HepG2 (cell line): ENCODE data around the gene PIM3. TPM values are rescaled to one million over a fixed set of nuclear protein-coding genes. Genes with fewer than 3 reads are reported as not detected.

Experiments
- AGO2 ChIP-seq: fragments of 200-400 bp; formaldehyde crosslinking; optimal IDR thresholded peaks from 2 replicates; pipeline ENCODE3; 2017; ENCODE audit warnings: mild to moderate bottlenecking, low read depth, low read length, moderate library complexity
- GLI4 ChIP-seq: sonication (generic); formaldehyde crosslinking; IDR thresholded peaks from 2 replicates; pipeline ENCODE4 v1.5.1; 2020; ENCODE audit warnings: missing genetic modification reagents, mild to moderate bottlenecking, moderate library complexity, borderline replicate concordance
- NCOA5 ChIP-seq: sonication (generic); formaldehyde crosslinking; IDR thresholded peaks from 2 replicates; pipeline ENCODE4 v1.4.0; 2020; ENCODE audit warnings: missing genetic modification reagents
- PCBP1 ChIP-seq: fragments of 200-400 bp; formaldehyde crosslinking; IDR thresholded peaks from 2 replicates; pipeline ENCODE4 v1.6.1; 2017; ENCODE audit warnings: mild to moderate bottlenecking, low read depth, low read length, borderline replicate concordance
- POLR2AphosphoS5 ChIP-seq: IDR thresholded peaks from 2 replicates; pipeline ENCODE4 v1.6.1; 2012; ENCODE audit warnings: low read depth, low read length
- POLR2G ChIP-seq: fragments of 200-400 bp; formaldehyde crosslinking; IDR thresholded peaks from 2 replicates; pipeline ENCODE4 v1.6.1; 2018; ENCODE audit warnings: mild to moderate bottlenecking, low read depth, low read length, moderate library complexity
- RNF2 ChIP-seq: fragments of 450-650 bp; conservative IDR thresholded peaks from 2 replicates; pipeline ENCODE4 v1.6.1; 2016; ENCODE audit warnings: low read depth
- ZNF746 ChIP-seq: sonication (generic); formaldehyde crosslinking; IDR thresholded peaks from 2 replicates; pipeline ENCODE4 v1.8.0; 2022; ENCODE audit warnings: mild to moderate bottlenecking, missing genetic modification reagents
- polyA plus RNA-seq, 8 experiments: library from polyadenylated mRNA; depleted of rRNA in 3 of 8; stranded (reverse) in 7 of 8; unstranded in 1 of 8; fragments of >200 nt; fragmentation: Illumina TruSeq in 4 of 8; extraction: Trizol in 4 of 8; gene quantifications; 2 replicates each; pipeline versions ENCODE4 v1.2.1 to v1.2.3, GENCODE V29; 2011 to 2016; ENCODE audit warnings: low read depth in 4 of 8, missing spikeins in 1 of 8, mixed read lengths in 1 of 8; ENCODE audit not compliant: insufficient read depth in 1 of 8
- total RNA-seq, 5 experiments: library from RNA; depleted of rRNA; stranded (reverse); fragments of >200 nt; fragmentation: Illumina TruSeq; extraction: Trizol; gene quantifications; 2 replicates each; pipeline ENCODE4 v1.2.3, GENCODE V29; 2016; ENCODE audit warnings: low read depth in 1 of 5
- TF ChIP-seq, protein P1 (sequence below): sonication (generic); formaldehyde crosslinking; IDR thresholded peaks from 2 replicates; pipeline ENCODE4; 2020; ENCODE audit warnings: missing genetic modification reagents, mild to moderate bottlenecking, borderline replicate concordance
- TF ChIP-seq, protein P2 (sequence below): sonication (generic); formaldehyde crosslinking; IDR thresholded peaks from 2 replicates; pipeline ENCODE4 v1.4.0; 2020; ENCODE audit warnings: mild to moderate bottlenecking, missing genetic modification reagents
- TF ChIP-seq, protein P3 (sequence below): sonication (generic); formaldehyde crosslinking; IDR thresholded peaks from 2 replicates; pipeline ENCODE4 v1.5.1; 2020; ENCODE audit warnings: mild to moderate bottlenecking, missing genetic modification reagents, moderate library complexity

The PIM3 gene
- total and polyA plus RNA-seq, 2 of the 13 experiments (the other 11 are each of a cell fraction or from before 2014, with no cell fraction given), result 21.6 to 31.2 TPM

DNA sequence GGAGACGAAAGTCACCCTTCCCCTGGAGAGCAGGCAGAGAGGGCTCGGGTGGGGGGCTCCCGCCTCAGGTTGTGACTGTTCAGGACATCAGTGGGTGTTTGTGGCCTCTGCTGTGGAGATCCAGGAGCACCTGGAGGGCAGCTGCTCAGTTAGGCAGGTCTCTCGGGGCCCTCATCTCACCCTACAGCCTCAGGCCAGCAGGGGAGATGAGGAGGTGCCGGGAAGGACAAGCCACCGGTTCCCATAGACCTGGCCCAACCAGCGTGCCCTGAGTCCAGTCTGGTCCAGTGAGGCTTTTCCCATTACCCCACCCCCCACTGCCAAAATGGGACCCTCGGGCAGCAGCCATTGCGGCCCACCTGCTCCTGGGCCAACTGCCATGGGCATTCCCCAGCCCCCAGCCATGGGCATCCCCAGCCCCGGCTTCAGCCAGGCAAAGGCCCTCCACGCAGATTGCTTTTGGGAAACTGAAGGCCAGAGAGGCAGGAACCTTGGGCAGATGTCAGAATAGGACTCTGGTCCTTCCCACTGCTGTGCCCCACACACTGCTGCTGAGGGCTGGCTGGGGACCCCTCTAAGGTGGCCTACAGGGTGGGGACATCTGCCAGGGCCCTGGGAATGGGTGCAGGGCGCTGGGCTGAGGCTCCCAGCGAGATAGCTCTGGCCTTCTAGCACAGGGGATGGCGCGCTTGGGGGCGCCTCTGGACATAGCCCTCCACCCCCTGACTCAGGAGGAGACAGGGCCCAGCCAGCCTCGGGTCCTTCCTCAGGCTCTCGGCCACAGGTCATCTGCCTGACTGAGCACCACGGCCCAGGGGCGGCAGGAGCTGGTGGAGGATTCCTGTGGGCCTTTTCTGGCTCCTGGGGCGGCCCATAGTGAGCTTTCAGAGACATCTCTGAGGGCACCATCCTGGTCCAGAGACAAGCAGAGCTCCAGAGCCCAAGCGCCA is 4.8 kb downstream of the PIM3 start (continued):
- no peak for TF ChIP-seq GLI4 (CRISPR knock-in tag)
- TF ChIP-seq POLR2AphosphoS5, result peak; percentile 32; the same call in 1 of the 2 replicates
- TF ChIP-seq, protein P1, sequence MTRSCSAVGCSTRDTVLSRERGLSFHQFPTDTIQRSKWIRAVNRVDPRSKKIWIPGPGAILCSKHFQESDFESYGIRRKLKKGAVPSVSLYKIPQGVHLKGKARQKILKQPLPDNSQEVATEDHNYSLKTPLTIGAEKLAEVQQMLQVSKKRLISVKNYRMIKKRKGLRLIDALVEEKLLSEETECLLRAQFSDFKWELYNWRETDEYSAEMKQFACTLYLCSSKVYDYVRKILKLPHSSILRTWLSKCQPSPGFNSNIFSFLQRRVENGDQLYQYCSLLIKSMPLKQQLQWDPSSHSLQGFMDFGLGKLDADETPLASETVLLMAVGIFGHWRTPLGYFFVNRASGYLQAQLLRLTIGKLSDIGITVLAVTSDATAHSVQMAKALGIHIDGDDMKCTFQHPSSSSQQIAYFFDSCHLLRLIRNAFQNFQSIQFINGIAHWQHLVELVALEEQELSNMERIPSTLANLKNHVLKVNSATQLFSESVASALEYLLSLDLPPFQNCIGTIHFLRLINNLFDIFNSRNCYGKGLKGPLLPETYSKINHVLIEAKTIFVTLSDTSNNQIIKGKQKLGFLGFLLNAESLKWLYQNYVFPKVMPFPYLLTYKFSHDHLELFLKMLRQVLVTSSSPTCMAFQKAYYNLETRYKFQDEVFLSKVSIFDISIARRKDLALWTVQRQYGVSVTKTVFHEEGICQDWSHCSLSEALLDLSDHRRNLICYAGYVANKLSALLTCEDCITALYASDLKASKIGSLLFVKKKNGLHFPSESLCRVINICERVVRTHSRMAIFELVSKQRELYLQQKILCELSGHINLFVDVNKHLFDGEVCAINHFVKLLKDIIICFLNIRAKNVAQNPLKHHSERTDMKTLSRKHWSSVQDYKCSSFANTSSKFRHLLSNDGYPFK (CRISPR knock-in tag), result 0 out of 2 replicates have a peak, but pooled peaks have one; percentile 17
- TF ChIP-seq AGO2, result peak; percentile 78
- no peak for TF ChIP-seq RNF2
- peak; percentile 54; the same call in 1 of the 2 replicates for TF ChIP-seq ZNF746 (CRISPR knock-in tag)
- TF ChIP-seq, protein P2, sequence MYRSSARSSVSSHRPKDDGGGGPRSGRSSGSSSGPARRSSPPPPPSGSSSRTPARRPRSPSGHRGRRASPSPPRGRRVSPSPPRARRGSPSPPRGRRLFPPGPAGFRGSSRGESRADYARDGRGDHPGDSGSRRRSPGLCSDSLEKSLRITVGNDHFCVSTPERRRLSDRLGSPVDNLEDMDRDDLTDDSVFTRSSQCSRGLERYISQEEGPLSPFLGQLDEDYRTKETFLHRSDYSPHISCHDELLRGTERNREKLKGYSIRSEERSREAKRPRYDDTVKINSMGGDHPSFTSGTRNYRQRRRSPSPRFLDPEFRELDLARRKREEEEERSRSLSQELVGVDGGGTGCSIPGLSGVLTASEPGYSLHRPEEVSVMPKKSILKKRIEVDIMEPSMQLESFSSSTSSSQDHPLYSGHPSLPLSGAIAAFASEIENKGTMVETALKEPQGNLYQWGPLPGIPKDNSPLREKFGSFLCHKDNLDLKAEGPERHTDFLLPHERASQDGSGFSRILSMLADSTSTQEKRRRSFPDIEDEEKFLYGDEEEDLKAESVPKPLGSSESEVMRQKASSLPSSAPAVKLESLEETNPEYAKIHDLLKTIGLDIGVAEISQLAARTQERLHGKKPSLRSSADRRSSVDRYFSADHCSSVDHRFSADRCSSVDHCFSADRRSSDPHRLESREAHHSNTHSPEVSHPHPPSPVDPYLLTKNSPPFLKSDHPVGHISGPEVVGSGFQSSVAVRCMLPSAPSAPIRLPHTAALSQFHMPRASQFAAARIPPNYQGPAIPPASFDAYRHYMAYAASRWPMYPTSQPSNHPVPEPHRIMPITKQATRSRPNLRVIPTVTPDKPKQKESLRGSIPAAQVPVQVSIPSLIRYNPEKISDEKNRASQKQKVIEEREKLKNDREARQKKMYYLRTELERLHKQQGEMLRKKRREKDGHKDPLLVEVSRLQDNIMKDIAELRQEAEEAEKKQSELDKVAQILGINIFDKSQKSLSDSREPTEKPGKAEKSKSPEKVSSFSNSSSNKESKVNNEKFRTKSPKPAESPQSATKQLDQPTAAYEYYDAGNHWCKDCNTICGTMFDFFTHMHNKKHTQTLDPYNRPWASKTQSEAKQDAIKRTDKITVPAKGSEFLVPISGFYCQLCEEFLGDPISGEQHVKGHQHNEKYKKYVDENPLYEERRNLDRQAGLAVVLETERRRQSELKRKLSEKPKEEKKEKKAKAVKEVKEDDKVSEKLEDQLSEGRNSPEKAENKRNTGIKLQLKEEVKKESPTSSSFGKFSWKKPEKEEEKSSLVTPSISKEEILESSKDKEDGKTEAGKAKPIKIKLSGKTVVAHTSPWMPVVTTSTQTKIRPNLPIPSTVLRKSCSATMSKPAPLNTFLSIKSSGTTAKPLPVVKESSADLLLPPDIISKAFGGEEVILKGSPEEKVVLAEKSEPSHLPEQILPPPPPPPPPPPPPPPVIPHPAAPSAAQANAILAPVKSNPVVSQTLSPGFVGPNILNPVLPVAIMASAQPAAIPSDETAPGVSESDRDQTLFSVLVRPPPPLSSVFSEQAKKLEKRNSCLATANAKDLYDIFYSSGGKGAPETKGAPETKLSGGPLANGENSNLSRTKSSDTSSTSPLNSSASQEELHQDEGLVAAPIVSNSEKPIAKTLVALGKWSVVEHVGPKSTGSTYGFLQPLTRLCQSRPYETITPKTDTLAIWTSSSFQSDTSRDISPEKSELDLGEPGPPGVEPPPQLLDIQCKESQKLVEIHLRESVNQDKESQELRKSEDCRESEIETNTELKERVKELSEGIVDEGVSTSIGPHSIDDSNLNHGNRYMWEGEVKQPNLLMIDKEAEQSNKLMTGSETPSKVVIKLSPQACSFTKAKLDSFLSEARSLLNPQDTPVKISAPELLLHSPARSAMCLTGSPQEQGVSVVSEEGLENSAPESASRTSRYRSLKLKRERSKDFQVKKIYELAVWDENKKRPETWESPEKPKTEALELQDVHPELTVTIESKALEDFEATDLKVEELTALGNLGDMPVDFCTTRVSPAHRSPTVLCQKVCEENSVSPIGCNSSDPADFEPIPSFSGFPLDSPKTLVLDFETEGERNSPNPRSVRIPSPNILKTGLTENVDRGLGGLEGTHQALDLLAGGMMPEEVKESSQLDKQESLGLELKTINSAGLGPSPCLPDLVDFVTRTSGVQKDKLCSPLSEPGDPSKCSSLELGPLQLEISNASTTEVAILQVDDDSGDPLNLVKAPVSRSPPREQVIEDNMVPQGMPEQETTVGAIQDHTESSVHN (CRISPR knock-in tag), result 0 out of 2 replicates have a peak, but pooled peaks have one; percentile 20
- 0 out of 2 replicates have a peak, but pooled peaks have one; percentile 44 for TF ChIP-seq PCBP1
- peak; percentile 68 for TF ChIP-seq POLR2G
- TF ChIP-seq, protein P3, sequence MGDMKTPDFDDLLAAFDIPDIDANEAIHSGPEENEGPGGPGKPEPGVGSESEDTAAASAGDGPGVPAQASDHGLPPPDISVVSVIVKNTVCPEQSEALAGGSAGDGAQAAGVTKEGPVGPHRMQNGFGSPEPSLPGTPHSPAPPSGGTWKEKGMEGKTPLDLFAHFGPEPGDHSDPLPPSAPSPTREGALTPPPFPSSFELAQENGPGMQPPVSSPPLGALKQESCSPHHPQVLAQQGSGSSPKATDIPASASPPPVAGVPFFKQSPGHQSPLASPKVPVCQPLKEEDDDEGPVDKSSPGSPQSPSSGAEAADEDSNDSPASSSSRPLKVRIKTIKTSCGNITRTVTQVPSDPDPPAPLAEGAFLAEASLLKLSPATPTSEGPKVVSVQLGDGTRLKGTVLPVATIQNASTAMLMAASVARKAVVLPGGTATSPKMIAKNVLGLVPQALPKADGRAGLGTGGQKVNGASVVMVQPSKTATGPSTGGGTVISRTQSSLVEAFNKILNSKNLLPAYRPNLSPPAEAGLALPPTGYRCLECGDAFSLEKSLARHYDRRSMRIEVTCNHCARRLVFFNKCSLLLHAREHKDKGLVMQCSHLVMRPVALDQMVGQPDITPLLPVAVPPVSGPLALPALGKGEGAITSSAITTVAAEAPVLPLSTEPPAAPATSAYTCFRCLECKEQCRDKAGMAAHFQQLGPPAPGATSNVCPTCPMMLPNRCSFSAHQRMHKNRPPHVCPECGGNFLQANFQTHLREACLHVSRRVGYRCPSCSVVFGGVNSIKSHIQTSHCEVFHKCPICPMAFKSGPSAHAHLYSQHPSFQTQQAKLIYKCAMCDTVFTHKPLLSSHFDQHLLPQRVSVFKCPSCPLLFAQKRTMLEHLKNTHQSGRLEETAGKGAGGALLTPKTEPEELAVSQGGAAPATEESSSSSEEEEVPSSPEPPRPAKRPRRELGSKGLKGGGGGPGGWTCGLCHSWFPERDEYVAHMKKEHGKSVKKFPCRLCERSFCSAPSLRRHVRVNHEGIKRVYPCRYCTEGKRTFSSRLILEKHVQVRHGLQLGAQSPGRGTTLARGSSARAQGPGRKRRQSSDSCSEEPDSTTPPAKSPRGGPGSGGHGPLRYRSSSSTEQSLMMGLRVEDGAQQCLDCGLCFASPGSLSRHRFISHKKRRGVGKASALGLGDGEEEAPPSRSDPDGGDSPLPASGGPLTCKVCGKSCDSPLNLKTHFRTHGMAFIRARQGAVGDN (CRISPR knock-in tag), result peak; percentile 20
- TF ChIP-seq NCOA5 (CRISPR knock-in tag), result no peak
